A549 (cell line): ENCODE data around the gene TMEM164. TPM values are rescaled to one million over a fixed set of nuclear protein-coding genes. Genes with fewer than 3 reads are reported as not detected.

Experiments used
- ATAC-seq, 2 experiments: fragments of 200-7000 bp in 1 of 2; fragments of >200 bp in 1 of 2; cut with Nextera tagmentation in 1 of 2; cut with Tn5 transposase in 1 of 2; 3 replicates each; pipeline versions ENCODE4 v1.8.0 to v1.9.1; 2018 to 2020; ENCODE audit warnings: mild to moderate bottlenecking in 1 of 2, moderate library complexity in 1 of 2
- CTCF ChIA-PET: fragments of 300-600 bp; sonication (Branson Sonifier 250); formaldehyde crosslinking; extraction: SDS; loops from one replicate; lab custom pipeline; 2021; ENCODE audit warnings: antibody characterized with exemption, inconsistent platforms; lab: Yijun Ruan, JAX
- POLR2A ChIA-PET: fragments of 350-600 bp; formaldehyde crosslinking; extraction: SDS; loops from one replicate; lab custom pipeline; 2021; ENCODE audit warnings: antibody characterized with exemption, inconsistent platforms; lab: Yijun Ruan, JAX
- DNase-seq, 2 experiments: peaks; one replicate each; pipeline versions ENCODE4 v3.0.0 to v3.0.0-alpha.2; 2011 to 2016; ENCODE audit warnings: low read depth in 1 of 2, low spot score in 1 of 2
- FAIRE-seq: peaks from 2 replicates; lab custom pipeline; 2011; peaks lifted over from hg19 to GRCh38; lab: Jason Lieb, UNC
- H3K27ac ChIP-seq, 2 experiments: fragments of >200 bp; sonication (Bioruptor Twin); formaldehyde crosslinking; 3 replicates each; pipeline ENCODE4 v1.5.1; 2016 to 2017
- H3K4me1 ChIP-seq: fragments of >200 bp; sonication (Bioruptor Twin); formaldehyde crosslinking; 3 replicates; pipeline ENCODE4 v1.6.1; 2016
- H3K4me2 ChIP-seq: fragments of >200 bp; sonication (Bioruptor Twin); formaldehyde crosslinking; 3 replicates; pipeline ENCODE4 v1.6.1; 2016
- H3K4me3 ChIP-seq: fragments of >200 bp; sonication (Bioruptor Twin); formaldehyde crosslinking; 3 replicates; pipeline ENCODE4 v1.5.1; 2016
- H3K9me3 ChIP-seq: fragments of >200 bp; sonication (Bioruptor Twin); formaldehyde crosslinking; 3 replicates; pipeline ENCODE4 v1.6.1; 2016
- BHLHE40 ChIP-seq: IDR thresholded peaks from 2 replicates; pipeline ENCODE4 v1.6.1; 2012; ENCODE audit warnings: low read depth, low read length, inconsistent platforms
- CHD4 ChIP-seq: fragments of 200-600 bp; sonication (generic); IDR thresholded peaks from 2 replicates; pipeline ENCODE4 v1.6.1; 2016; ENCODE audit warnings: antibody characterized with exemption, mild to moderate bottlenecking, borderline replicate concordance
- CTCF ChIP-seq: fragments of >200 bp; sonication (Bioruptor Twin); formaldehyde crosslinking; IDR thresholded peaks from 3 replicates; pipeline ENCODE4 v1.5.1; 2016
- ELK1 ChIP-seq: fragments of 150-350 bp; IDR thresholded peaks from 2 replicates; pipeline ENCODE4 v1.6.1; 2014; ENCODE audit warnings: low read depth, mild to moderate bottlenecking, low read length
- EP300 ChIP-seq, 2 experiments: fragments of >200 bp; sonication (Bioruptor Twin); formaldehyde crosslinking; IDR thresholded peaks; 2 replicates in 1 of 2; 3 replicates in 1 of 2; pipeline ENCODE4 v1.6.1; 2016 to 2017
- FOSL2 ChIP-seq, 2 experiments: fragments of 450-650 bp in 1 of 2; fragments of >200 bp in 1 of 2; sonication (Bioruptor Twin) in 1 of 2; formaldehyde crosslinking; IDR thresholded peaks; 2 replicates each; pipeline versions ENCODE4 v1.5.0 to v1.6.1; 2016 to 2020; ENCODE audit warnings: mild to moderate bottlenecking in 1 of 2, moderate library complexity in 1 of 2
- HEYL ChIP-seq: fragments of 250-450 bp; sonication (Bioruptor Pico); IDR thresholded peaks from 2 replicates; pipeline ENCODE4 v1.8.0; 2021; ENCODE audit warnings: mild to moderate bottlenecking, moderate library complexity
- HOXB13 ChIP-seq: fragments of 250-450 bp; sonication (Bioruptor Pico); IDR thresholded peaks from 2 replicates; pipeline ENCODE4 v1.5.0; 2020; ENCODE audit warnings: low read depth, mild to moderate bottlenecking, moderate library complexity
- JUNB ChIP-seq: fragments of >200 bp; sonication (Bioruptor Twin); formaldehyde crosslinking; IDR thresholded peaks from 2 replicates; pipeline ENCODE4 v1.6.1; 2016
- MAFK ChIP-seq: fragments of 450-650 bp; IDR thresholded peaks from 2 replicates; pipeline ENCODE4 v1.6.1; 2014; ENCODE audit not compliant: partially characterized antibody
- MAX ChIP-seq: IDR thresholded peaks from 2 replicates; pipeline ENCODE4 v1.6.1; 2012
- MYC ChIP-seq: IDR thresholded peaks from 2 replicates; pipeline ENCODE4 v1.6.1; 2012; ENCODE audit warnings: mild to moderate bottlenecking, inconsistent platforms, low read length, improper control_type of control experiment, borderline replicate concordance
- NR3C1 ChIP-seq: fragments of >200 bp; sonication (Bioruptor Twin); formaldehyde crosslinking; IDR thresholded peaks from 3 replicates; pipeline ENCODE4 v1.6.1; 2017
- POLR2AphosphoS2 ChIP-seq: conservative IDR thresholded peaks from 2 replicates; pipeline ENCODE4 v1.6.1; 2012; ENCODE audit warnings: low read length, improper control_type of control experiment, inconsistent platforms
- RAD21 ChIP-seq, 2 experiments: fragments of >200 bp in 1 of 2; sonication (Bioruptor Twin) in 1 of 2; formaldehyde crosslinking in 1 of 2; IDR thresholded peaks in 1 of 2; conservative IDR thresholded peaks in 1 of 2; 2 replicates in 1 of 2; 3 replicates in 1 of 2; pipeline ENCODE4 v1.6.1; 2012 to 2018; ENCODE audit warnings: inconsistent platforms in 1 of 2
- RARB ChIP-seq: fragments of 250-450 bp; sonication (Bioruptor Pico); IDR thresholded peaks from 2 replicates; pipeline ENCODE4 v1.8.0; 2021; ENCODE audit warnings: mild to moderate bottlenecking, moderate library complexity
- REST ChIP-seq: fragments of 200-600 bp; sonication (generic); IDR thresholded peaks from 2 replicates; pipeline ENCODE4 v1.6.1; 2016; ENCODE audit warnings: antibody characterized with exemption, mild to moderate bottlenecking, moderate library complexity
- RFX5 ChIP-seq: fragments of 450-650 bp; IDR thresholded peaks from 2 replicates; pipeline ENCODE4 v1.7.1; 2014; ENCODE audit warnings: antibody characterized with exemption, mild to moderate bottlenecking, moderate library complexity
- ZSCAN20 ChIP-seq: fragments of 250-450 bp; sonication (Bioruptor Pico); IDR thresholded peaks from 2 replicates; pipeline ENCODE4 v1.8.0; 2022; ENCODE audit warnings: mild to moderate bottlenecking, moderate library complexity
- WGBS: methylation state at CpG from one replicate; pipeline ENCODE4 v1.1.6; 2017; ENCODE audit errors: missing lambda C conversion rate; 5-methylcytosine and 5-hydroxymethylcytosine counted together
- polyA plus RNA-seq, 4 experiments: library from polyadenylated mRNA; depleted of rRNA in 3 of 4; stranded (reverse); fragments of >200 nt; fragmentation: RNase III in 1 of 4; extraction: RNeasy Plus Mini Kit Qiagen cat#74134 plus additional on column Dnase treatment in 1 of 4; gene quantifications; 2 replicates in 3 of 4; 3 replicates in 1 of 4; pipeline ENCODE4 v1.2.3, GENCODE V29; 2011 to 2017

TMEM164 gene
- polyA plus RNA-seq, 2 of the 4 experiments (the other 2 are of a cell fraction) = 32.0 to 43.7 TPM

DNA sequence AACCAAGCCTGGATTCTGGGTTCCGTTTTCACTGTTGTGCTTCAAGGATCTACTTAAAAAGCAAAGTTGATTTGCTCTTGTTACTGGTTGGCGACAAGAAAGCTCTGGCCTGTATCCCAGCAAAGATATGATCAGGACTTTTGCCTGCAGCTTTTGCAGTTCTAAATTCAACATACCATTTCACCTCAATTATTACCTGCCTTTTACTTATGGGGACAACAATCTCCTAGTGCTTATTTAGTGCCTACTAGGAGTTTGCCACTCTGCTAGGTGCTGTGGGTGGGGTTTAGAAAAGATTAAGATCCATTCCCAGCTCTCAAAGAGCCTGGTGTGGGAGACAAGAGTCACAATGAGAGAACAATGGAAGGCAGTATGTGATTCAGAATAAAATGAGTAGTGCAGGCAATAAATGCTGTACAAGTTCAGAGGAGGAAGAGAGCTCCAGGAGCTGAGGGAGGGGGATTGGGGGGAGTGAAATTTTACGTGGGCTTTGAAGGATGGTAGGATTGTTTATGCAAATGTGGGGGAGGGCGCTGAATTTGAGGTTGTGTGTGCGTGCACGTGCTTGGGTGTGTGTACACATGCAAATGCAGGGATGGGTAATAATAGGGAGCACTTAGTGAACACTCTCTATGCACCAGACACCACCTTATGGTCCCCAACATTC lies 5.0 kb upstream of the TMEM164 start:
- 80% methylated on average over 6 of the region's 6 CpGs for WGBS
- CTCF ChIA-PET = interaction anchor here (2.4 kb wide), 1 partner anchor 148 kb away, joined by 7 read pairs; no protein-coding TSS in a partner anchor
- DNase-seq = no peak
- H3K4me3 ChIP-seq = no peak overlapping the region
- no peak for TF ChIP-seq POLR2AphosphoS2
- no peak for TF ChIP-seq RAD21 (conservative IDR thresholded peaks at IDR 0.05 in 1 of 2, IDR thresholded peaks at IDR 0.05 in 1 of 2)
- TF ChIP-seq ZSCAN20 (CRISPR knock-in tag) = no peak
- TF ChIP-seq HOXB13 (CRISPR knock-in tag) = no peak
- no peak for TF ChIP-seq ELK1
- TF ChIP-seq RFX5 = no peak
- TF ChIP-seq MYC = no peak
- no peak for TF ChIP-seq CTCF
- TF ChIP-seq JUNB = no peak
- no peak for TF ChIP-seq FOSL2 (IDR thresholded peaks at IDR 0.05)
- no peak for TF ChIP-seq FOSL2 (CRISPR knock-in tag; IDR thresholded peaks at IDR 0.05)
- no peak for TF ChIP-seq NR3C1
- no peak for TF ChIP-seq REST
- TF ChIP-seq EP300 (IDR thresholded peaks at IDR 0.05) = no peak
- TF ChIP-seq CHD4 = no peak
- no peak for TF ChIP-seq MAX
- no peak for TF ChIP-seq BHLHE40
- TF ChIP-seq RARB (CRISPR knock-in tag) = no peak
- no peak for TF ChIP-seq MAFK
- TF ChIP-seq, all 56 proteins: peak for 0
- no peak overlapping the region for H3K27ac ChIP-seq
- ATAC-seq (no peak), FAIRE-seq (no peak)
- H3K4me2 ChIP-seq = no peak overlapping the region
- H3K9me3 ChIP-seq = no peaks in the 10 kb centered on the region
- POLR2A ChIA-PET = no interaction called here
- peaks cover 8% of the 10 kb centered on the region for H3K4me1 ChIP-seq

DNA sequence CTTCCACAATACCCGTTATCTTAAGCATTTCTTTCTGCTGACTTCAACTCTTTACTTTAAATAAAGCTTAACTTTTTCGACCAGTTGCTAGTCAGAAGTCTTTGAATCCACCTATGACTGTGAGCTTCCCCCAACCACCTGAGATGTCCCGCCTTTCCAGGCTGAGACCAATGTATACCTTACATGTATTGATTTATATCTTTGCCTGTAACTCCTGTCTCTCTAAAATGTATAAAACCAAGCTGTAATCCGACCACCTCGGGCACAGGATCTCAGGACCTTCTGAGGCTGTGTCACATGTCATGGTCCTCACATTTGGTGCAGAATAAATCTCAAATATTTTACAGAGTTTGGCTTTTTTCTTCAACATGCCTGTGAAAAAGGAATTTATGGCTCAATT lies 2.9 kb upstream of the TMEM164 start:
- FAIRE-seq = peak; percentile 72
- no peak for ATAC-seq
- TF ChIP-seq EP300 (IDR thresholded peaks at IDR 0.05) = no peak
- no peak for TF ChIP-seq HEYL
- Histone ChIP-seq H3K9me3 (no peaks in the 10 kb centered on the region), H3K4me1 (peaks cover 23% of the 10 kb centered on the region), H3K4me2 (no peak overlapping the region), H3K27ac (no peak overlapping the region), H3K4me3 (no peak overlapping the region)
- no peak for DNase-seq
- POLR2A ChIA-PET = no interaction called here
- 80% methylated on average over 5 of the region's 5 CpGs for WGBS
- CTCF ChIA-PET = interaction anchor here (1.2 kb wide), 1 partner anchor 56 kb away, joined by 3 read pairs; no protein-coding TSS in a partner anchor
